ENCODE data around the gene CMA1.

CMA1 gene

GRCh38 chr14:24465805-24466204 is 42.3 kb downstream of the CMA1 start:
- no peak overlapping the region for H3K4me3 ChIP-seq (ENCODE audit: low read depth, low read length)
- peaks cover 30% of the 10 kb centered on the region for H3K27me3 ChIP-seq (ENCODE audit: insufficient read depth, low read depth, severe bottlenecking)
- no peak for DNase-seq
- no peaks in the 10 kb centered on the region for H3K36me3 ChIP-seq
- TF ChIP-seq CTCF (IDR thresholded peaks at IDR 0.05; ENCODE audit: low read depth, low read length): no peak
- H3K9me3 ChIP-seq (ENCODE audit: severe bottlenecking): no peaks in the 10 kb centered on the region
- no peak overlapping the region for H3K27ac ChIP-seq

- Histone ChIP-seq H3K9me3 (ENCODE audit: severe bottlenecking) (no peaks in the 10 kb centered on the region), H3K27me3 (ENCODE audit: insufficient read depth, low read depth, severe bottlenecking) (peaks cover 30% of the 10 kb centered on the region), H3K4me3 (ENCODE audit: low read depth, low read length) (no peak overlapping the region), H3K36me3 (no peaks in the 10 kb centered on the region), H3K27ac (no peak overlapping the region)
- DNase-seq: no peak
- TF ChIP-seq CTCF (IDR thresholded peaks at IDR 0.05; ENCODE audit: low read depth, low read length): no peak
Measured at GRCh38 chr14:24465368-24465767, 42.7 kb downstream of the CMA1 start.

GRCh38 chr14:24463884-24464785 is 43.9 kb downstream of the CMA1 start:
- H3K36me3 ChIP-seq: no peaks in the 10 kb centered on the region
- H3K9me3 ChIP-seq (ENCODE audit: severe bottlenecking): no peaks in the 10 kb centered on the region
- no peak overlapping the region for H3K27ac ChIP-seq
- peaks cover 29% of the 10 kb centered on the region for H3K27me3 ChIP-seq (ENCODE audit: insufficient read depth, low read depth, severe bottlenecking)
- H3K4me3 ChIP-seq (ENCODE audit: low read depth, low read length): no peak overlapping the region
- TF ChIP-seq CTCF (IDR thresholded peaks at IDR 0.05; ENCODE audit: low read depth, low read length): no peak
- DNase-seq: no peak

GRCh38 chr14:24463017-24463883 is 44.8 kb downstream of the CMA1 start:
- no peak for TF ChIP-seq CTCF (IDR thresholded peaks at IDR 0.05; ENCODE audit: low read depth, low read length)
- Histone ChIP-seq H3K4me3 (ENCODE audit: low read depth, low read length) (no peak overlapping the region), H3K27ac (no peak overlapping the region), H3K9me3 (ENCODE audit: severe bottlenecking) (no peaks in the 10 kb centered on the region), H3K27me3 (ENCODE audit: insufficient read depth, low read depth, severe bottlenecking) (peaks cover 29% of the 10 kb centered on the region), H3K36me3 (no peaks in the 10 kb centered on the region)
- DNase-seq: no peak

GRCh38 chr14:24461336-24461735 is 46.7 kb downstream of the CMA1 start:
- DNase-seq: no peak
- Histone ChIP-seq H3K27me3 (ENCODE audit: insufficient read depth, low read depth, severe bottlenecking) (peaks cover 25% of the 10 kb centered on the region), H3K4me3 (ENCODE audit: low read depth, low read length) (no peak overlapping the region), H3K9me3 (ENCODE audit: severe bottlenecking) (no peaks in the 10 kb centered on the region), H3K27ac (no peak overlapping the region), H3K36me3 (no peaks in the 10 kb centered on the region)
- TF ChIP-seq CTCF (IDR thresholded peaks at IDR 0.05; ENCODE audit: low read depth, low read length): no peak

Measured in WERI-Rb-1 (cell line).